ENCODE results near the gene EIF1AD.
A peak's percentile ranks its signal among the peaks of the same experiment; 100 is the strongest.
"Not testable (repeated sequence)": the region's sequence is repeated elsewhere in the genome, so short reads cannot be mapped to it uniquely, and the experiment has no call there.

EIF1AD gene

DNA sequence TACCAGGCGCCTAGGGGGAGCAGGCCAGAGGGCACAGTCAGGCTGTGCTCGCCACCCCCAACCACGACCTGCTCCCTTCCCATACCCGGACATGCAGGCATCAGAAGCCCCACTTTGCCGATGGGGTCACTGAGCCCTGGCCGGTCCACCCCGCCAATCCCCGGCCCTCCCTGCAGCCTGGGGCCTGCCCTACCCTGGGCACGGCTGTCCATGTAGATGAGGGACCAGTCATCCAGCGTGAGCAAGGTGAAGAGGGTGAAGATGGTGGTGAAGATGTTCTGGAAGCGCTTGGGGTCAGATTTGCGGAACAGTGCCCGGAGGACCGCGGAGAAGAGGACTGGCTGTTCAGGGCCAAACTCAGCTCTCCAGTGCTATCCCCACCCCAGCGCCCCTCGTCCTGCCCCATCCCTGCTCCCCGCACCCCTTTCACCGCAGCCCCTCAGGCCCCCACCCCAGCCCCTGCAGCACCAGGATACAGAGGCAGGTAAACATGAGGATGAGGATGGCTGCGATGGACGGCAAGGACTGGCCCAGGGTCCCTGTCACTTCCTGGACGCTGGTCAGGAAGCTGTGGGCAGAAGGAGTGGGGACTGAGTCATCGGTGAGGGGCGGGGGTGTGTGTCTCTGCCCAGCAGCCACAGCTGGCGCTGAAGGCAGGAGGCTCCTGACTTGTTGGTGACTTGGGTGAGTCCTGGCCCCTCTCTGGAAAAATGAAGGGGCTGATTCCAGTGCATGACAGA lies 18.8 kb upstream of the EIF1AD start:
- DNase-seq, result peak; percentile 81

GRCh38 chr11:66020212-66020611 lies 18.3 kb upstream of the EIF1AD start:
- DNase-seq, result no peak

GRCh38 chr11:66017321-66017720 lies 15.4 kb upstream of the EIF1AD start:
- no peak for DNase-seq

- DNase-seq, result no peak
Observed at GRCh38 chr11:66016793-66017177, 14.8 kb upstream of the EIF1AD start.

DNA sequence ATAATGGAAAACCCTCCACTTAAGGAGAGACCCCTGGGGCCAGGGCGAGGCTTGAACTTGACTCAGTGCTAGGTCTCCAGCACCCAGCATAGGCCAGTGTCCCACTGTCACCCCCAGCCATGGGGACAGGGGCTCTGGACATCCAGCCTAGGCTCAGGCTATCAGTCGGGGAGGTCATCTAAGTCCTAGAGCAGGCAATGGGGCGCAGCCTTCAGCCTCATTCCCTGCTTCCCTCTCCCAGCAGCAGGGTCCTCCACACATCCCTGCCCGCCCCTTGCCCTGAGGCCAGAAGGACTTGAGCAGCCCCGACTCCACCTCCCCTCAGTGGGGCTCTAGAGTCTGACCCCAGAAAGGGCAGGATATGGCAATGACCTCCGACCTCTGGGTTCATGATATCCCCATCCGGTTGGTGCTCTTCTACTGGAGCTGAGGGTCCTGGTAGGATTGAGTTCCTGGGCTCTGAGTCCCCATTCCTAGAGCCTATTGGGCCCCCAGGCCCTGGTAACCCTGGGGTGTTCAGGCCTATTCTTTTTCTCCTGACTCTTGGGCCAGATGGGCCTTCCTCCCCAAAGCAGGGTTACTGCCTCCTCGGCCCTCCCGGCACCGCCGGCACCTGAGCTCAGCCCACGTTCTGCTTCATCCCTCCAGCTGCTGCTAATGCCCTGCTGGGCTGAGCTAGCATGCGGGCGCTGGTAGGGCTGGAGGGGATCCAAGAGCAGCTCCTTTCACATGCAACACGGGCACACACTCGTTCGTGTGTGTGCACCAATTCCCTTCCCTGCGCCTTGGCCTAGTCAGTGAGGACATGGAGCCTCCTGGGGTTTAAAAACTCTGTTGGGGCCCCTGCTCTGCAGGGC lies 14.2 kb upstream of the EIF1AD start:
- no peak for DNase-seq

DNA sequence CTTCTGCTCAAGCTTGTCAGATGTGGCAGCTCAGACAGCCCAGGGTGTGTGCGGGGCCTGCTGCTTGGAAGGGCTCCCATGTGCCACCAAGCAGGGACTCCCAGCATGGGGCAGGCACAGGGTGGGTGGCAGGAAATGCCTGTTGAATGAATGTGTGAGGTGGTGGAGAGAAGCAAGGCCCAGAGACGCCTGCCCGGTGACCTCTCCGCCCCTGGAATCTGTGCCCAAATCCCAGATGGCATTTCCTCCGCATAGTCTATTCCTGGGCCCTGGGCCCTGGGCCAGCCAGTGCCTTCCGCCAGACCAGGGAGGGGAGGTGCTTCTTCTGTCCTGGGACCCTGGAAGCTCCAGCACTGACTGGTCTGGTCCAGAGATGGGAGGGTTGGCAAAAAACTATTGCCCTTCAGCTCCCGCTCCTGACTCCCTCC lies 13.5 kb upstream of the EIF1AD start:
- DNase-seq, result no peak

- DNase-seq, result no peak
Observed at GRCh38 chr11:66014804-66015453, 13.0 kb upstream of the EIF1AD start.

GRCh38 chr11:66013762-66014100 lies 11.8 kb upstream of the EIF1AD start:
- no peak for DNase-seq

- DNase-seq, result no peak
Observed at GRCh38 chr11:66012946-66013761, 11.2 kb upstream of the EIF1AD start.

DNA sequence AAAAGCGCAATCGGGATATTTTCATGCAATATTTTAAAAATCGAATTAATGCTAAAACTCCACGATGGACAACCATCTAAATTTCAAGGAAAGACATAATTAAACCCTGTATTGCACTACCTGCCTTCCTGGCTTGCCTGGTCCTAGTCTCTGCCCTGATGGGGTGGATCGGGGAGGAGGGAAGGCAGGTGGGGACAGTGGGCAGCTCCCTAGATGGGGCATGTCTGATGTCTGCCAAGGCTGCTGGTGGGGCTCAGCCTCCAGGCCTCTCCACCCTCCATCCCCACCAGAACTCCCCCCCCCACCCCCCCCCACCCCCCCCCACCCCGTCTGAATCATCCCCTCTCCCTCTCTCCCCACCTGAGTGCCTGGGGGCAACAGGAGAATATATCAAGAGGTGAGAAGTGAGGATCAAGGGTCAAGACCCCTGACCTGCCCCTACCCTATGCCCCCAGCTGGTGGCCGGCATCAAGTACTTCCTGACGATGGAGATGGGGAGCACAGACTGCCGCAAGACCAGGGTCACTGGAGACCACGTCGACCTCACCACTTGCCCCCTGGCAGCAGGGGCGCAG lies 10.5 kb upstream of the EIF1AD start:
- no peak for DNase-seq

GRCh38 chr11:66011785-66012303 lies 9.9 kb upstream of the EIF1AD start, which contains the start of gene CST6:
CST6 (plus strand) TSS chr11:66012008; CDS start chr11:66012045, 37 bp downstream.
- no peak for DNase-seq

DNA sequence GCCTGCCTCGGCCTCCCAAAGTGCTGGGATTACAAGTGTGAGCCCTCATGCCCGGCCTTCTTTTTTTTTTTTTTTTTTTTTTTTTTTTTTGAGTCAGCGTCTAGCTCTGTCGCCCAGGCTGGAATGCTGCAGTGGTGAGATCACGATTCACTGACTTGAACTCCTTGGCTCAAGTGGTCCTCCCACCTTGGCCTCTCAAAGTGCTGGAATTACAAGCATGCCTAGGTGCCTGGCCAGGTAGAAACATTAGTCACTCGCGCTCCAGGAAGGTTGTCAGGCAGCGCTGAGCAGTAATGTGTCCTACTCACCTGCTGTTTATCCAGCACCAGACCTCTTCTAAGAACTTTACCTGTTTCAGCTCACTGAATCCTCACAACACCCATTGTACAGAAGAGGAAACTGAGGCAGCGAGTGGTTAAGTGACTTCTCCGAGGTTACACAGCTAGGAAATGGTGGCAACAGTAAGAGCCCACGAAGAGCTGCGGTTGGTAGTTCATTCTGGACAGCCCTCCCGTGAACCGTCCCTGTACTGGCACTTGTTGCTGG lies 9.4 kb upstream of the EIF1AD start:
- DNase-seq, result peak; percentile 44

GRCh38 chr11:66010036-66010435 lies 8.1 kb upstream of the EIF1AD start:
- DNase-seq, result not testable (repeated sequence)

- DNase-seq, result no peak
Observed at GRCh38 chr11:66008468-66009101, 6.6 kb upstream of the EIF1AD start.

- no peak for DNase-seq
Observed at GRCh38 chr11:66008095-66008467, 6.1 kb upstream of the EIF1AD start.

- no peak for DNase-seq
Observed at GRCh38 chr11:66007201-66007634, 5.3 kb upstream of the EIF1AD start.

GRCh38 chr11:66006891-66007176 lies 4.9 kb upstream of the EIF1AD start:
- DNase-seq, result no peak

DNA sequence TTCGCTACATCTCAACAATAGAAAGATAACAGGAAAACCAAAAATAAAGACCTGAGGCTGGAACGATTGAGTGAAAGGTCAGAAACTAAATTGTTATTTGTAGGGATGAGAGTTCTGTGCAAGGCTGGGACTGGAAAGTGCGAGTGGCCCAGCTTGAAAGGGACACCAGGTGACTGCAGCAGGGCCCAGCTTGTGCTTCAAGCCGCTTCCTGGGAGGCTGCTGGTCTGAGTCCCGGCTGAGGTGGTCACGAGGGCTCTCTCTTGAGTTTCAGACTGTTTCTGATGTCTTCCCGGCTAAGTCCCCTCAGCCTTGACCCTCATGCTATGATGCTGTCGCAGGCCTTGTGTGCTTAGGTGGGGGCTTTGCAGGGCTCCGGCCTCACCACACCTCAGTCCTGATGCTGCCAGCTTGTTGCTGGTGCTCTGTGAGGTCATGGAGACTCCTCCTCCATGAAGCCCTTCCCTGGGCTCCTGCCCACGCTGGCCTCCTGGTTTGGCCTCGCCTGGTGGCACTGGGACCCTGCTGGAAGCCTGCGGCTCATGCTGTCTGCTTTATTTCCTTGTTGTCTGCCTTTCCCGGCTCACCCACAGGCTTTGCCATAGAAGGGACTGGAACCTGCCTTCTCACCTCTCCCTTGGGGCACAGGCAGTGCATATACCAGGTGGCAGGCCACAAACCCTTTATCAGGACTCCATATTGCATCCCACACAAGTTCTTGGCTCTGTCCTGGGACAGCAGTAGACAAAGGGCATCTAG lies 4.4 kb upstream of the EIF1AD start:
- no peak for DNase-seq

GRCh38 chr11:66004186-66004585 lies 2.2 kb upstream of the EIF1AD start:
- no peak for DNase-seq

- no peak for DNase-seq
Observed at GRCh38 chr11:66003291-66003690, 1.3 kb upstream of the EIF1AD start.

Measured in HCEC 1CT (cell line).